H9 (cell line): Measurements from ENCODE around the gene PPP1R16B. TPM values are rescaled to one million over a fixed set of nuclear protein-coding genes. Genes with fewer than 3 reads are reported as not detected.

Experiments
- DNase-seq: peaks from one replicate; pipeline ENCODE4 v3.0.0-alpha.2; 2017
- H2AFZ ChIP-seq: one replicate; pipeline ENCODE4 v1.6.1; 2013; ENCODE audit warnings: mild to moderate bottlenecking, low read length, control low read depth, moderate library complexity
- H2AK5ac ChIP-seq: 2 replicates; pipeline ENCODE4 v1.6.1; 2013; ENCODE audit warnings: low read length, control low read depth, mixed read lengths; ENCODE audit not compliant: insufficient read length
- H2BK120ac ChIP-seq: one replicate; pipeline ENCODE4 v1.6.1; 2013; ENCODE audit warnings: low read depth, mild to moderate bottlenecking, low read length, control low read depth, inconsistent platforms; ENCODE audit not compliant: poor library complexity, severe bottlenecking
- H2BK12ac ChIP-seq: 2 replicates; pipeline ENCODE4 v1.6.1; 2013; ENCODE audit warnings: low read length, control low read depth, mixed read lengths, low read depth; ENCODE audit not compliant: insufficient read length
- H2BK15ac ChIP-seq: 2 replicates; pipeline ENCODE4 v1.6.1; 2013; ENCODE audit warnings: low read depth, low read length, control low read depth
- H2BK20ac ChIP-seq: one replicate; pipeline ENCODE4 v1.6.1; 2013; ENCODE audit warnings: low read depth, mild to moderate bottlenecking, low read length, control low read depth, inconsistent platforms; ENCODE audit not compliant: poor library complexity, severe bottlenecking
- H2BK5ac ChIP-seq: 2 replicates; pipeline ENCODE4 v1.6.1; 2013; ENCODE audit warnings: low read length, control low read depth, mixed read lengths; ENCODE audit not compliant: insufficient read length
- H3K14ac ChIP-seq: 2 replicates; pipeline ENCODE4 v1.6.1; 2013; ENCODE audit warnings: low read length, control low read depth; ENCODE audit not compliant: insufficient read depth
- H3K18ac ChIP-seq: 2 replicates; pipeline ENCODE4 v1.6.1; 2013; ENCODE audit warnings: low read depth, mild to moderate bottlenecking, mixed read lengths, low read length, control low read depth; ENCODE audit not compliant: insufficient read length
- H3K23ac ChIP-seq: 2 replicates; pipeline ENCODE4 v1.6.1; 2013; ENCODE audit warnings: low read length, control low read depth, mixed read lengths, low read depth; ENCODE audit not compliant: insufficient read length
- H3K23me2 ChIP-seq: 2 replicates; pipeline ENCODE4 v1.6.1; 2013; ENCODE audit warnings: low read depth, mild to moderate bottlenecking, mixed read lengths, low read length, control low read depth; ENCODE audit not compliant: insufficient read length, poor library complexity, severe bottlenecking
- H3K27ac ChIP-seq: 2 replicates; pipeline ENCODE4 v1.5.1; 2013; ENCODE audit warnings: low read length, control low read depth, mixed read lengths, low read depth; ENCODE audit not compliant: insufficient read length
- H3K27me3 ChIP-seq: 2 replicates; pipeline ENCODE4 v1.6.1; 2013; ENCODE audit warnings: low read length, control low read depth, inconsistent platforms; ENCODE audit not compliant: insufficient read depth
- H3K4ac ChIP-seq: 2 replicates; pipeline ENCODE4 v1.6.1; 2013; ENCODE audit warnings: low read depth, mild to moderate bottlenecking, control low read depth, inconsistent platforms, low read length, moderate library complexity
- H3K4me1 ChIP-seq: 2 replicates; pipeline ENCODE4 v1.6.1; 2013; ENCODE audit warnings: low read length, control low read depth, inconsistent platforms; ENCODE audit not compliant: insufficient read depth
- H3K4me2 ChIP-seq: 2 replicates; pipeline ENCODE4 v1.6.1; 2013; ENCODE audit warnings: low read length, control low read depth, mixed read lengths; ENCODE audit not compliant: insufficient read length, insufficient read depth
- H3K56ac ChIP-seq: 2 replicates; pipeline ENCODE4 v1.6.1; 2013; ENCODE audit warnings: low read depth, mild to moderate bottlenecking, mixed read lengths, low read length, control low read depth; ENCODE audit not compliant: insufficient read length
- H3K79me1 ChIP-seq: 2 replicates; pipeline ENCODE4 v1.6.1; 2013; ENCODE audit warnings: low read depth, mild to moderate bottlenecking, moderate library complexity, low read length, control low read depth, inconsistent platforms; ENCODE audit not compliant: insufficient read depth, poor library complexity, severe bottlenecking
- H3K79me2 ChIP-seq: 2 replicates; pipeline ENCODE4 v1.6.1; 2013; ENCODE audit warnings: low read length, control low read depth, inconsistent platforms; ENCODE audit not compliant: insufficient read depth
- H3K9ac ChIP-seq: 2 replicates; pipeline ENCODE4 v1.6.1; 2013; ENCODE audit warnings: low read length, control low read depth, mixed read lengths; ENCODE audit not compliant: insufficient read length; ENCODE audit errors: extremely low read depth
- H3K9me3 ChIP-seq: one replicate; pipeline ENCODE4 v1.6.1; 2013; ENCODE audit warnings: low read depth, low read length, inconsistent platforms; ENCODE audit not compliant: control insufficient read depth
- H3T11ph ChIP-seq: one replicate; pipeline ENCODE4 v1.6.1; 2013; ENCODE audit warnings: mild to moderate bottlenecking, low read length, control low read depth, inconsistent platforms
- H4K20me1 ChIP-seq: one replicate; pipeline ENCODE4 v1.6.1; 2013; ENCODE audit not compliant: control insufficient read depth, insufficient read length, insufficient read depth
- H4K5ac ChIP-seq: 2 replicates; pipeline ENCODE4 v1.6.1; 2013; ENCODE audit warnings: low read depth, mild to moderate bottlenecking, mixed read lengths, low read length, control low read depth; ENCODE audit not compliant: insufficient read length
- H4K8ac ChIP-seq: replicated peaks from 2 replicates; pipeline ENCODE4 v1.6.1; 2013; ENCODE audit warnings: low read length, control low read depth, mixed read lengths, low read depth; ENCODE audit not compliant: insufficient read length
- H4K91ac ChIP-seq: 2 replicates; pipeline ENCODE4 v1.6.1; 2013; ENCODE audit warnings: low read depth, mild to moderate bottlenecking, moderate library complexity, mixed read lengths, low read length, control low read depth; ENCODE audit not compliant: insufficient read length
- H3K27ac Mint-ChIP-seq, 3 experiments: 2 replicates in 2 of 3; 3 replicates in 1 of 3; pipeline ENCODE4 v1.8.0; 2020 to 2021; ENCODE audit warnings: mixed read lengths in 3 of 3, mild to moderate bottlenecking in 1 of 3, moderate library complexity in 1 of 3
- H3K27me3 Mint-ChIP-seq: 2 replicates; pipeline ENCODE4 v1.8.0; 2021; ENCODE audit warnings: low read depth, mild to moderate bottlenecking, moderate library complexity, mixed read lengths
- H3K36me3 Mint-ChIP-seq, 3 experiments: 2 replicates in 2 of 3; 3 replicates in 1 of 3; pipeline ENCODE4 v1.8.0; 2020 to 2021; ENCODE audit warnings: low read depth in 3 of 3, mixed read lengths in 3 of 3; ENCODE audit not compliant: insufficient read depth in 1 of 3
- H3K4me1 Mint-ChIP-seq, 2 experiments: 2 replicates each; pipeline ENCODE4 v1.8.0; 2020; ENCODE audit warnings: mixed read lengths in 2 of 2
- H3K4me3 Mint-ChIP-seq, 2 experiments: 2 replicates in 1 of 2; 3 replicates in 1 of 2; pipeline ENCODE4 v1.8.0; 2020 to 2021; ENCODE audit warnings: mild to moderate bottlenecking in 2 of 2, mixed read lengths in 2 of 2, moderate library complexity in 1 of 2
- H3K9me3 Mint-ChIP-seq, 2 experiments: 2 replicates in 1 of 2; 3 replicates in 1 of 2; pipeline ENCODE4 v1.8.0; 2020; ENCODE audit warnings: mild to moderate bottlenecking in 2 of 2, mixed read lengths in 2 of 2, moderate library complexity in 1 of 2
- WGBS: extraction: QIAGEN DNeasy Blood & Tissue Kit; methylation state at CpG from one replicate; pipeline ENCODE4 v1.1.7; 2013; ENCODE audit warnings: missing lambda C conversion rate, low lambda C conversion rate, mixed read lengths; ENCODE audit not compliant: insufficient read length; ENCODE audit errors: extremely low coverage; 5-methylcytosine and 5-hydroxymethylcytosine counted together
- total RNA-seq: library from RNA; stranded (reverse); gene quantifications from 2 replicates; pipeline ENCODE4 v1.2.1, GENCODE V29; 2021
- TF ChIP-seq, protein P1 (sequence below): fragments of 200-600 bp; sonication (generic); conservative IDR thresholded peaks from 3 replicates; pipeline ENCODE4 v1.8.0; 2021; ENCODE audit warnings: antibody characterized with exemption, mild to moderate bottlenecking

Gene PPP1R16B
- total RNA-seq, 1 experiment from 2014 or later = 8.2 TPM

DNA sequence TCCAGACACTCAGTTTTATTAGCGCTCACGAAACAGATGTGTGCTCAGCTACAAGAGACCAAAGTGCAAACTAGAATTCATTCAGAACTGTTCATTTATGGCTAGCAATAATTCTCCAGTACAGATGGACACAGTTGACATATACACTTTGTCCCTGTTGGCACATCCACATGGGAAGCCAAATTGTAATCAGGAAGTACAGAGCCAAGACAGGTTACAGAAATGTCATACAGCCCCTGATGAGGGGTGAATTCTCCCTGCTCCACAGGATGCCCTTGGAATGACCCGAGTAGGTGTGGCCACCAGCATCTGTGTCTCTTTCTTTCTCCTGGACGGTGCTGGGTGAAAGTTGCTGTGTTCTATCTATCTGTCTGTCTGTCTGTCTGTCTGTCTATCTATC lies 164.2 kb downstream of the PPP1R16B start:
- no peaks in the 10 kb centered on the region for H3K27me3 ChIP-seq
- H4K8ac ChIP-seq = no peak overlapping the region
- no peak overlapping the region for H3T11ph ChIP-seq
- no peak overlapping the region for H3K9ac ChIP-seq
- H3K9me3 ChIP-seq = no peaks in the 10 kb centered on the region
- H2AK5ac ChIP-seq = no peak overlapping the region
- H2BK120ac ChIP-seq = no peak overlapping the region
- no peaks in the 10 kb centered on the region for H3K4me1 ChIP-seq
- TF ChIP-seq, protein P1, sequence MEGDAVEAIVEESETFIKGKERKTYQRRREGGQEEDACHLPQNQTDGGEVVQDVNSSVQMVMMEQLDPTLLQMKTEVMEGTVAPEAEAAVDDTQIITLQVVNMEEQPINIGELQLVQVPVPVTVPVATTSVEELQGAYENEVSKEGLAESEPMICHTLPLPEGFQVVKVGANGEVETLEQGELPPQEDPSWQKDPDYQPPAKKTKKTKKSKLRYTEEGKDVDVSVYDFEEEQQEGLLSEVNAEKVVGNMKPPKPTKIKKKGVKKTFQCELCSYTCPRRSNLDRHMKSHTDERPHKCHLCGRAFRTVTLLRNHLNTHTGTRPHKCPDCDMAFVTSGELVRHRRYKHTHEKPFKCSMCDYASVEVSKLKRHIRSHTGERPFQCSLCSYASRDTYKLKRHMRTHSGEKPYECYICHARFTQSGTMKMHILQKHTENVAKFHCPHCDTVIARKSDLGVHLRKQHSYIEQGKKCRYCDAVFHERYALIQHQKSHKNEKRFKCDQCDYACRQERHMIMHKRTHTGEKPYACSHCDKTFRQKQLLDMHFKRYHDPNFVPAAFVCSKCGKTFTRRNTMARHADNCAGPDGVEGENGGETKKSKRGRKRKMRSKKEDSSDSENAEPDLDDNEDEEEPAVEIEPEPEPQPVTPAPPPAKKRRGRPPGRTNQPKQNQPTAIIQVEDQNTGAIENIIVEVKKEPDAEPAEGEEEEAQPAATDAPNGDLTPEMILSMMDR = no peak
- no peak overlapping the region for H4K91ac ChIP-seq
- H3K27ac ChIP-seq = no peak overlapping the region
- Mint-ChIP-seq H3K9me3 (no peaks in the 10 kb centered on the region), H3K36me3 (peaks cover 10 to 41% (median 20%) of the 10 kb centered on the region in 3 experiments; a peak in 6 of 7 replicates), H3K27ac (no peak overlapping the region), H3K27me3 (no peaks in the 10 kb centered on the region), H3K4me1 (peaks cover 4 to 12% of the 10 kb centered on the region in 2 experiments), H3K4me3 (no peak overlapping the region)
- H2BK15ac ChIP-seq = no peak overlapping the region
- H3K14ac ChIP-seq = no peak overlapping the region
- no peak overlapping the region for H2AFZ ChIP-seq
- no peak overlapping the region for H2BK20ac ChIP-seq
- no peak for DNase-seq
- no peak overlapping the region for H3K4ac ChIP-seq
- H4K20me1 ChIP-seq = no peaks in the 10 kb centered on the region
- H4K5ac ChIP-seq = no peak overlapping the region
- H3K4me2 ChIP-seq = no peak overlapping the region
- no peak overlapping the region for H2BK5ac ChIP-seq
- WGBS = no CpG with 5 or more reads among the region's 4 CpGs
- no peaks in the 10 kb centered on the region; the same call in 1 of the 2 replicates for H3K79me2 ChIP-seq
- H3K79me1 ChIP-seq = peaks cover 8% of the 10 kb centered on the region
- H2BK12ac ChIP-seq = no peak overlapping the region
- H3K56ac ChIP-seq = no peak overlapping the region
- H3K18ac ChIP-seq = no peak overlapping the region
- no peaks in the 10 kb centered on the region for H3K23me2 ChIP-seq
- H3K23ac ChIP-seq = no peak overlapping the region
